ENCODE measurements around the gene MOK. TPM values are rescaled to one million over a fixed set of nuclear protein-coding genes. Genes with fewer than 3 reads are reported as not detected.
A peak's percentile ranks its signal among the peaks of the same experiment; 100 is the strongest.

Gene MOK
- total RNA-seq, 1 experiment from 2014 or later = 2.8 TPM

DNA sequence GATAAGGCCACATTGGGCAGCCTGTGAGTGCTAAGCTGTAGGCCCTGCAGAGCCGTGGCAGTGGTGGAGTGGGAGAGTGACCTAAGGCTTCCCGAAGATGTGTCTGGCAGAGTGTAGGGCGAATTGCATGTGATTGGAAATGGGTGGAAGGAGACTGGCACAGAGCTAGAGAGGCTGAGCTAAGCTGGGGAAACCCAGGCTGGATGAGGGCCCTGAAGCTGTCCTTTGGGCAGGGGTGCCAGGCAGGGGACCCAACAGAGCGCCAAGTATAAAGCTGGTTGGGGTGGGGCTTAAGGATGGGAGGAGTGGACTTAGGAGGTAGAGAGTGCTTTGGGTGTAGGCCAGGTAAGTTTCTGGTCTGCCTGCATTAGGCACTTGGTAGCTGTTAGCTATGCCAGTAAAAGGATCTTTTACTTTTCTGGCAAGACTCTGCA is 117.4 kb downstream of the MOK start:
- H3K79me2 ChIP-seq (ENCODE audit: insufficient read depth, low read length) = peaks cover 14% of the 10 kb centered on the region; the same call in 1 of the 2 replicates
- no peaks in the 10 kb centered on the region for H3K9me3 Mint-ChIP-seq

More for the DNA sequence above, 117.4 kb downstream of the MOK start:
- H2BK20ac ChIP-seq (ENCODE audit: low read depth, low read length, poor library complexity, severe bottlenecking) = no peak overlapping the region
- H2BK120ac ChIP-seq (ENCODE audit: low read depth, low read length, poor library complexity, severe bottlenecking) = no peak overlapping the region
- H2AFZ ChIP-seq (ENCODE audit: low read length) = no peak overlapping the region
- no peak overlapping the region for H3K4me3 Mint-ChIP-seq
- no peak for DNase-seq
- no peak overlapping the region for H2BK15ac ChIP-seq (ENCODE audit: low read depth, low read length)
- H3K79me1 ChIP-seq (ENCODE audit: insufficient read depth, low read depth, low read length, poor library complexity, severe bottlenecking) = peaks cover 9% of the 10 kb centered on the region
- no peak overlapping the region for H3K4ac ChIP-seq (ENCODE audit: low read depth, low read length)
- peak overlapping the region; percentile 80 to 92 (median 82); a peak in 6 of 7 replicates for H3K27ac Mint-ChIP-seq
- no peak overlapping the region for H4K5ac ChIP-seq (ENCODE audit: insufficient read length, low read depth, low read length)
- no peak overlapping the region for H2AK5ac ChIP-seq (ENCODE audit: insufficient read length, low read length)
- no peak overlapping the region for H3K23ac ChIP-seq (ENCODE audit: insufficient read length, low read depth, low read length)
- no peaks in the 10 kb centered on the region for H4K20me1 ChIP-seq (ENCODE audit: control insufficient read depth, insufficient read depth, insufficient read length)
- TF ChIP-seq, protein P1, sequence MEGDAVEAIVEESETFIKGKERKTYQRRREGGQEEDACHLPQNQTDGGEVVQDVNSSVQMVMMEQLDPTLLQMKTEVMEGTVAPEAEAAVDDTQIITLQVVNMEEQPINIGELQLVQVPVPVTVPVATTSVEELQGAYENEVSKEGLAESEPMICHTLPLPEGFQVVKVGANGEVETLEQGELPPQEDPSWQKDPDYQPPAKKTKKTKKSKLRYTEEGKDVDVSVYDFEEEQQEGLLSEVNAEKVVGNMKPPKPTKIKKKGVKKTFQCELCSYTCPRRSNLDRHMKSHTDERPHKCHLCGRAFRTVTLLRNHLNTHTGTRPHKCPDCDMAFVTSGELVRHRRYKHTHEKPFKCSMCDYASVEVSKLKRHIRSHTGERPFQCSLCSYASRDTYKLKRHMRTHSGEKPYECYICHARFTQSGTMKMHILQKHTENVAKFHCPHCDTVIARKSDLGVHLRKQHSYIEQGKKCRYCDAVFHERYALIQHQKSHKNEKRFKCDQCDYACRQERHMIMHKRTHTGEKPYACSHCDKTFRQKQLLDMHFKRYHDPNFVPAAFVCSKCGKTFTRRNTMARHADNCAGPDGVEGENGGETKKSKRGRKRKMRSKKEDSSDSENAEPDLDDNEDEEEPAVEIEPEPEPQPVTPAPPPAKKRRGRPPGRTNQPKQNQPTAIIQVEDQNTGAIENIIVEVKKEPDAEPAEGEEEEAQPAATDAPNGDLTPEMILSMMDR (conservative IDR thresholded peaks at IDR 0.05) = no peak
- peaks cover 30 to 40% of the 10 kb centered on the region in 2 experiments for H3K4me1 Mint-ChIP-seq
- no peaks in the 10 kb centered on the region for H3K27me3 ChIP-seq (ENCODE audit: insufficient read depth, low read length)
- no peak overlapping the region for H3K4me2 ChIP-seq (ENCODE audit: insufficient read depth, insufficient read length, low read length)
- no peak overlapping the region for H2BK5ac ChIP-seq (ENCODE audit: insufficient read length, low read length)
- no peak overlapping the region for H3K9ac ChIP-seq (ENCODE audit: extremely low read depth, insufficient read length, low read length)
- no peaks in the 10 kb centered on the region for H3K23me2 ChIP-seq (ENCODE audit: insufficient read length, low read depth, low read length, poor library complexity, severe bottlenecking)
- no CpG with 5 or more reads among the region's 4 CpGs for WGBS (ENCODE audit: extremely low coverage, insufficient read length, low lambda C conversion rate)
- H3K9me3 ChIP-seq (ENCODE audit: control insufficient read depth, low read depth, low read length) = no peaks in the 10 kb centered on the region
- peaks cover 3% of the 10 kb centered on the region; the same call in 1 of the 2 replicates for H3K4me1 ChIP-seq (ENCODE audit: insufficient read depth, low read length)
- H3K18ac ChIP-seq (ENCODE audit: insufficient read length, low read depth, low read length) = no peak overlapping the region
- peak overlapping the region; percentile 52; the same call in 1 of the 2 replicates for H3K14ac ChIP-seq (ENCODE audit: insufficient read depth, low read length)
- no peak overlapping the region for H2BK12ac ChIP-seq (ENCODE audit: insufficient read length, low read depth, low read length)
- no peak overlapping the region for H4K8ac ChIP-seq (replicated peaks; ENCODE audit: insufficient read length, low read depth, low read length)
- H3K27ac ChIP-seq (ENCODE audit: insufficient read length, low read depth, low read length) = no peak overlapping the region
- no peak overlapping the region for H4K91ac ChIP-seq (ENCODE audit: insufficient read length, low read depth, low read length)
- H3T11ph ChIP-seq (ENCODE audit: low read length) = no peak overlapping the region
- H3K36me3 Mint-ChIP-seq (ENCODE audit: insufficient read depth in 1 of 3, low read depth in 3 of 3) = no peaks in the 10 kb centered on the region
- H3K27me3 Mint-ChIP-seq (ENCODE audit: low read depth) = no peaks in the 10 kb centered on the region
- no peak overlapping the region for H3K56ac ChIP-seq (ENCODE audit: insufficient read length, low read depth, low read length)

All from H9 (cell line).